IMR-90 (cell line): ENCODE measurements around the gene PDZD2. TPM values are rescaled to one million over a fixed set of nuclear protein-coding genes. Genes with fewer than 3 reads are reported as not detected.

ENCODE experiments used
- ATAC-seq: fragments of 200-7000 bp; cut with Tn5 transposase; 2 replicates; pipeline ENCODE4 v1.9.1; 2020; ENCODE audit warnings: low read depth, mild to moderate bottlenecking, moderate library complexity
- BruUV-seq: library from RNA; stranded (reverse); fragments of 400-500 nt; replicated peaks from 2 replicates; lab custom pipeline; 2021; lab: Mats Ljungman, UMichigan
- CTCF ChIA-PET: fragments of 300-600 bp; formaldehyde crosslinking; extraction: SDS; loops from one replicate; lab custom pipeline; 2021; ENCODE audit warnings: antibody characterized with exemption; lab: Yijun Ruan, JAX
- POLR2A ChIA-PET: fragments of 300-600 bp; sonication (Branson Sonifier 250); formaldehyde crosslinking; loops from one replicate; lab custom pipeline; 2022; ENCODE audit warnings: antibody characterized with exemption; ENCODE audit not compliant: unreplicated experiment; lab: Charles Lee
- DNase-seq: peaks from one replicate; pipeline ENCODE4 v3.0.0; 2013
- H2AFZ ChIP-seq: replicated peaks from 2 replicates; pipeline ENCODE3; 2013; ENCODE audit warnings: low read length, mild to moderate bottlenecking; ENCODE audit not compliant: poor library complexity
- H2AK5ac ChIP-seq: 2 replicates; pipeline ENCODE4 v1.6.1; 2013; ENCODE audit warnings: low read depth, low read length, inconsistent platforms
- H2AK9ac ChIP-seq: replicated peaks from 2 replicates; pipeline ENCODE3; 2013; ENCODE audit warnings: mild to moderate bottlenecking, low read depth, low read length, moderate library complexity; ENCODE audit not compliant: poor library complexity
- H2BK120ac ChIP-seq: 2 replicates; pipeline ENCODE4 v1.6.1; 2013; ENCODE audit warnings: low read depth, low read length, inconsistent platforms
- H2BK15ac ChIP-seq: 3 replicates; pipeline ENCODE4 v1.6.1; 2013; ENCODE audit warnings: low read depth, low read length, inconsistent platforms
- H2BK20ac ChIP-seq: 2 replicates; pipeline ENCODE4 v1.6.1; 2013; ENCODE audit warnings: low read depth, mild to moderate bottlenecking, inconsistent platforms, low read length, moderate library complexity
- H2BK5ac ChIP-seq: 2 replicates; pipeline ENCODE4 v1.6.1; 2013; ENCODE audit warnings: mild to moderate bottlenecking, low read depth, low read length, inconsistent platforms; ENCODE audit not compliant: poor library complexity, severe bottlenecking
- H3K14ac ChIP-seq: replicated peaks from 2 replicates; pipeline ENCODE4 v1.6.1; 2013; ENCODE audit warnings: low read depth, low read length, inconsistent platforms
- H3K18ac ChIP-seq: 2 replicates; pipeline ENCODE4 v1.6.1; 2013; ENCODE audit warnings: low read depth, low read length, control low read depth
- H3K23ac ChIP-seq: 2 replicates; pipeline ENCODE4 v1.6.1; 2013; ENCODE audit warnings: low read depth, low read length, inconsistent platforms
- H3K27ac ChIP-seq: 2 replicates; pipeline ENCODE4 v1.5.1; 2013; ENCODE audit warnings: mild to moderate bottlenecking, control low read depth, low read length; ENCODE audit not compliant: insufficient read depth
- H3K27me3 ChIP-seq: 2 replicates; pipeline ENCODE4 v1.6.1; 2013; ENCODE audit warnings: low read length; ENCODE audit not compliant: control insufficient read depth, insufficient read depth
- H3K36me3 ChIP-seq: 2 replicates; pipeline ENCODE4 v1.6.1; 2013; ENCODE audit warnings: low read length, mixed read lengths; ENCODE audit not compliant: control insufficient read depth, insufficient read depth
- H3K4ac ChIP-seq: 2 replicates; pipeline ENCODE4 v1.6.1; 2013; ENCODE audit warnings: low read depth, low read length, inconsistent platforms
- H3K4me1 ChIP-seq: 2 replicates; pipeline ENCODE4 v1.6.1; 2013; ENCODE audit warnings: low read length, mixed read lengths; ENCODE audit not compliant: control insufficient read depth, insufficient read depth
- H3K4me2 ChIP-seq: 2 replicates; pipeline ENCODE4 v1.6.1; 2013; ENCODE audit warnings: low read depth, mild to moderate bottlenecking, control low read depth, low read length, moderate library complexity
- H3K4me3 ChIP-seq: 2 replicates; pipeline ENCODE4 v1.5.1; 2013; ENCODE audit warnings: low read depth, mild to moderate bottlenecking, control low read depth, low read length, moderate library complexity; ENCODE audit not compliant: insufficient read depth
- H3K56ac ChIP-seq: 2 replicates; pipeline ENCODE4 v1.6.1; 2013; ENCODE audit warnings: low read length, inconsistent platforms; ENCODE audit not compliant: insufficient read depth; ENCODE audit errors: extremely low read depth
- H3K79me1 ChIP-seq, 2 experiments: 2 replicates each; pipeline ENCODE4 v1.6.1; 2013; ENCODE audit warnings: low read length in 2 of 2, inconsistent platforms in 1 of 2, low read depth in 1 of 2
- H3K9ac ChIP-seq: 2 replicates; pipeline ENCODE4 v1.6.1; 2013; ENCODE audit warnings: low read depth, low read length, control low read depth
- H3K9me1 ChIP-seq: 2 replicates; pipeline ENCODE4 v1.6.1; 2013; ENCODE audit warnings: low read length, inconsistent platforms; ENCODE audit not compliant: insufficient read depth
- H3K9me3 ChIP-seq: 2 replicates; pipeline ENCODE4 v1.6.1; 2013; ENCODE audit warnings: low read length; ENCODE audit not compliant: control insufficient read depth, insufficient read depth
- H4K20me1 ChIP-seq: 2 replicates; pipeline ENCODE4 v1.6.1; 2013; ENCODE audit warnings: low read length, inconsistent platforms; ENCODE audit not compliant: insufficient read depth
- H4K5ac ChIP-seq: 2 replicates; pipeline ENCODE4 v1.6.1; 2013; ENCODE audit warnings: mild to moderate bottlenecking, low read depth, low read length, control low read depth
- H4K8ac ChIP-seq, 2 experiments: 2 replicates each; pipeline ENCODE4 v1.6.1; 2013; ENCODE audit warnings: low read depth in 2 of 2, low read length in 2 of 2, control low read depth in 1 of 2, inconsistent platforms in 1 of 2
- H4K91ac ChIP-seq: 2 replicates; pipeline ENCODE4 v1.6.1; 2013; ENCODE audit warnings: low read depth, low read length, inconsistent platforms; ENCODE audit not compliant: insufficient read depth
- BHLHE40 ChIP-seq: fragments of 150-350 bp; IDR thresholded peaks from 2 replicates; pipeline ENCODE4 v1.6.1; 2016; ENCODE audit warnings: mild to moderate bottlenecking, low read depth, low read length
- CEBPB ChIP-seq: IDR thresholded peaks from 2 replicates; pipeline ENCODE4 v1.6.1; 2012; ENCODE audit warnings: low read depth, low read length, improper control_type of control experiment
- CHD1 ChIP-seq: IDR thresholded peaks from 2 replicates; pipeline ENCODE4 v1.6.1; 2012; ENCODE audit warnings: low read depth, low read length, improper control_type of control experiment
- FOS ChIP-seq: fragments of 150-350 bp; IDR thresholded peaks from 2 replicates; pipeline ENCODE4 v1.6.1; 2016; ENCODE audit warnings: low read depth, low read length
- MAZ ChIP-seq: IDR thresholded peaks from 2 replicates; pipeline ENCODE4 v1.6.1; 2012; ENCODE audit warnings: low read depth, mild to moderate bottlenecking, low read length, improper control_type of control experiment, moderate library complexity, borderline replicate concordance
- MXI1 ChIP-seq: IDR thresholded peaks from 2 replicates; pipeline ENCODE4 v1.6.1; 2012; ENCODE audit warnings: low read depth, mild to moderate bottlenecking, low read length, moderate library complexity, borderline replicate concordance
- NFE2L2 ChIP-seq: fragments of 150-350 bp; IDR thresholded peaks from 2 replicates; pipeline ENCODE4 v1.6.1; 2016; ENCODE audit warnings: low read depth, mild to moderate bottlenecking, low read length
- POLR2A ChIP-seq: IDR thresholded peaks from 2 replicates; pipeline ENCODE4 v1.6.1; 2012; ENCODE audit warnings: mild to moderate bottlenecking, low read depth, low read length
- RAD21 ChIP-seq: IDR thresholded peaks from 2 replicates; pipeline ENCODE4 v1.6.1; 2012; ENCODE audit warnings: low read length, improper control_type of control experiment
- RCOR1 ChIP-seq: IDR thresholded peaks from 2 replicates; pipeline ENCODE4 v1.6.1; 2012; ENCODE audit warnings: mild to moderate bottlenecking, low read length, improper control_type of control experiment; ENCODE audit not compliant: insufficient replicate concordance
- SMC3 ChIP-seq: fragments of 150-350 bp; IDR thresholded peaks from 2 replicates; pipeline ENCODE4 v1.6.1; 2016; ENCODE audit warnings: low read depth, mild to moderate bottlenecking, antibody characterized with exemption, low read length, moderate library complexity
- WGBS, 2 experiments: methylation state at CpG; one replicate each; pipeline versions ENCODE4 v1.1.5 to v1.1.7; 2013; ENCODE audit warnings: missing lambda C conversion rate in 2 of 2; ENCODE audit not compliant: insufficient read length in 1 of 2; ENCODE audit errors: extremely low coverage in 2 of 2; 5-methylcytosine and 5-hydroxymethylcytosine counted together
- dilution Hi-C: fragments of 300-500 bp; cut with HindIII; formaldehyde crosslinking; loops from one replicate; pipeline ENCODE4 v1.14.3; 2018; ENCODE audit warnings: low sequenced_read_pairs; ENCODE audit not compliant: unreplicated experiment
- in situ Hi-C: fragments of 300-500 bp; cut with MboI; formaldehyde crosslinking; loops from 3 replicates; pipeline ENCODE4 v1.14.3; 2019; ENCODE audit warnings: low sequenced_read_pairs, inconsistent platforms, mixed read lengths
- intact Hi-C: fragments of 100-400 bp; cut with micrococcal nuclease; formaldehyde crosslinking; loops from 2 replicates; pipeline ENCODE4 v1.10.0; 2022
- polyA plus RNA-seq, 3 experiments: library from polyadenylated mRNA; depleted of rRNA; stranded (reverse); fragments of >200 nt; gene quantifications; 2 replicates each; pipeline ENCODE4 v1.2.3, GENCODE V29; 2012; ENCODE audit warnings: low replicate concordance in 1 of 3
- total RNA-seq: library from RNA; depleted of rRNA; stranded (reverse); fragments of >200 nt; gene quantifications from 2 replicates; pipeline ENCODE4 v1.2.3, GENCODE V29; 2012
- TF ChIP-seq, protein P1 (sequence below): fragments of 150-350 bp; IDR thresholded peaks from 2 replicates; pipeline ENCODE4 v1.6.1; 2016; ENCODE audit warnings: low read depth, mild to moderate bottlenecking, low read length, moderate library complexity, borderline replicate concordance
- TF ChIP-seq, protein P2 (sequence below): conservative IDR thresholded peaks from 2 replicates; pipeline ENCODE4 v1.5.1; 2012; ENCODE audit warnings: mild to moderate bottlenecking, low read depth, low read length, improper control_type of control experiment

The PDZD2 gene
- total and polyA plus RNA-seq, 2 of the 4 experiments (the other 2 are of a cell fraction): under 0.01 to 0.02 TPM

DNA sequence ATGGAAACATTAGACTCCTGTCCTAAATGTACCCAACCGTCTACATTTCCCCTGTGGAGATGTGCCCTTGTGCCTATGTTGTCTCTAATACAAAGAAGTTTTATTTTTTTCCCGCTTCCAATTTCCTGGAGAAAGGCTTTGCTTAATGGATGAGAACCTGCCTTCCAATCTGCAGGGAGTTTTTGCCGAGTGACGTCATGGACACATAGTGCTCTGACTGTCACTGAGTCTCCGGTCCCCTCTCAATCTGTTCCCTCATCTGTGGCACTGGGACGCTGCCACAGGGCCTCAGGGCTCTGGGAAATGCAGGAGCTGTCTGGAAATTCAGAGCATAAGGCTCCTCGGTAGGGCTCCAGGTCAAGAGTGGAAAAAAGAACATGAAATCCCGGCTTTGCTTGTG, 144.8 kb downstream of the PDZD2 start:
- no peaks in the 10 kb centered on the region for H3K79me1 ChIP-seq
- no TSS peak for BruUV-seq
- no peak overlapping the region for H4K5ac ChIP-seq
- ATAC-seq (no peak), DNase-seq (no peak)
- no peak overlapping the region for H2BK120ac ChIP-seq
- no peak overlapping the region for H3K4me3 ChIP-seq
- H4K8ac ChIP-seq: no peak overlapping the region
- no peaks in the 10 kb centered on the region for H3K9me3 ChIP-seq
- H3K23ac ChIP-seq: no peak overlapping the region
- H3K9me1 ChIP-seq: no peaks in the 10 kb centered on the region
- 80% methylated on average over 2 of the region's 8 CpGs; no CpG with 5 or more reads in 1 of the 2 experiments for WGBS, 2 experiments
- no peak overlapping the region for H2BK5ac ChIP-seq
- no peak overlapping the region for H3K4ac ChIP-seq
- H2AK9ac ChIP-seq: no peak overlapping the region
- H4K20me1 ChIP-seq: no peaks in the 10 kb centered on the region
- POLR2A ChIA-PET: no interaction called here
- no peak overlapping the region for H3K27ac ChIP-seq
- intact Hi-C loops: no loop called here
- no peak overlapping the region for H3K56ac ChIP-seq
- H4K91ac ChIP-seq: no peak overlapping the region
- no peak overlapping the region for H3K18ac ChIP-seq
- no peak overlapping the region for H2BK15ac ChIP-seq
- TF ChIP-seq RCOR1 (no peak), MAZ (no peak), MXI1 (no peak), SMC3 (no peak), RAD21 (no peak), CHD1 (no peak), NFE2L2 (no peak), FOS (no peak), BHLHE40 (no peak), POLR2A (no peak), CEBPB (no peak)
- TF ChIP-seq, protein P1, sequence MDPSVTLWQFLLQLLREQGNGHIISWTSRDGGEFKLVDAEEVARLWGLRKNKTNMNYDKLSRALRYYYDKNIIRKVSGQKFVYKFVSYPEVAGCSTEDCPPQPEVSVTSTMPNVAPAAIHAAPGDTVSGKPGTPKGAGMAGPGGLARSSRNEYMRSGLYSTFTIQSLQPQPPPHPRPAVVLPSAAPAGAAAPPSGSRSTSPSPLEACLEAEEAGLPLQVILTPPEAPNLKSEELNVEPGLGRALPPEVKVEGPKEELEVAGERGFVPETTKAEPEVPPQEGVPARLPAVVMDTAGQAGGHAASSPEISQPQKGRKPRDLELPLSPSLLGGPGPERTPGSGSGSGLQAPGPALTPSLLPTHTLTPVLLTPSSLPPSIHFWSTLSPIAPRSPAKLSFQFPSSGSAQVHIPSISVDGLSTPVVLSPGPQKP: no peak
- TF ChIP-seq, protein P2, sequence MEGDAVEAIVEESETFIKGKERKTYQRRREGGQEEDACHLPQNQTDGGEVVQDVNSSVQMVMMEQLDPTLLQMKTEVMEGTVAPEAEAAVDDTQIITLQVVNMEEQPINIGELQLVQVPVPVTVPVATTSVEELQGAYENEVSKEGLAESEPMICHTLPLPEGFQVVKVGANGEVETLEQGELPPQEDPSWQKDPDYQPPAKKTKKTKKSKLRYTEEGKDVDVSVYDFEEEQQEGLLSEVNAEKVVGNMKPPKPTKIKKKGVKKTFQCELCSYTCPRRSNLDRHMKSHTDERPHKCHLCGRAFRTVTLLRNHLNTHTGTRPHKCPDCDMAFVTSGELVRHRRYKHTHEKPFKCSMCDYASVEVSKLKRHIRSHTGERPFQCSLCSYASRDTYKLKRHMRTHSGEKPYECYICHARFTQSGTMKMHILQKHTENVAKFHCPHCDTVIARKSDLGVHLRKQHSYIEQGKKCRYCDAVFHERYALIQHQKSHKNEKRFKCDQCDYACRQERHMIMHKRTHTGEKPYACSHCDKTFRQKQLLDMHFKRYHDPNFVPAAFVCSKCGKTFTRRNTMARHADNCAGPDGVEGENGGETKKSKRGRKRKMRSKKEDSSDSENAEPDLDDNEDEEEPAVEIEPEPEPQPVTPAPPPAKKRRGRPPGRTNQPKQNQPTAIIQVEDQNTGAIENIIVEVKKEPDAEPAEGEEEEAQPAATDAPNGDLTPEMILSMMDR: no peak
- no peak overlapping the region for H2AFZ ChIP-seq
- H3K9ac ChIP-seq: no peak overlapping the region
- in situ Hi-C loops: no loop called here
- CTCF ChIA-PET: no interaction called here
- no peak overlapping the region for H3K14ac ChIP-seq
- dilution Hi-C loops: no loop called here
- H2AK5ac ChIP-seq: no peak overlapping the region
- no peak overlapping the region for H2BK20ac ChIP-seq
- no peaks in the 10 kb centered on the region for H3K36me3 ChIP-seq
- no peak overlapping the region for H3K4me2 ChIP-seq
- no peaks in the 10 kb centered on the region for H3K4me1 ChIP-seq
- H3K27me3 ChIP-seq: peaks cover 22% of the 10 kb centered on the region
